GM12878 (cell line): ENCODE data around the gene THRB. TPM values are rescaled to one million over a fixed set of nuclear protein-coding genes. Genes with fewer than 3 reads are reported as not detected.

Source experiments
- ATAC-seq: fragments of 200-7000 bp; cut with Tn5 transposase; 3 replicates; pipeline ENCODE4 v1.9.1; 2020; ENCODE audit warnings: mild to moderate bottlenecking, moderate library complexity
- BruUV-seq: library from RNA; stranded (reverse); fragments of 400-500 nt; replicated peaks from 2 replicates; lab custom pipeline; 2021; lab: Mats Ljungman, UMichigan
- CTCF ChIA-PET: fragments of 300-600 bp; sonication (Branson Sonifier 250); formaldehyde crosslinking; extraction: SDS; loops from one replicate; lab custom pipeline; 2021; ENCODE audit warnings: inconsistent platforms; lab: Yijun Ruan, JAX
- POLR2A ChIA-PET: fragments of 350-600 bp; formaldehyde crosslinking; extraction: SDS; loops from one replicate; lab custom pipeline; 2021; ENCODE audit warnings: inconsistent platforms; lab: Charles Lee
- RAD21 ChIA-PET: fragments of 300-600 bp; sonication (Branson Sonifier 250); formaldehyde crosslinking; loops from one replicate; lab custom pipeline; 2023; ENCODE audit warnings: antibody characterized with exemption; ENCODE audit not compliant: unreplicated experiment; lab: Charles Lee
- SMC1A ChIA-PET: fragments of 300-600 bp; sonication (Branson Sonifier 250); formaldehyde crosslinking; loops from one replicate; lab custom pipeline; 2023; ENCODE audit not compliant: unreplicated experiment, uncharacterized antibody; lab: Charles Lee
- DNase-seq: peaks from one replicate; pipeline ENCODE4 v3.0.0-alpha.2; 2011; ENCODE audit warnings: low read depth, low spot score
- FAIRE-seq: peaks from 3 replicates; lab custom pipeline; 2011; peaks lifted over from hg19 to GRCh38; lab: Jason Lieb, UNC
- H2AFZ ChIP-seq: 2 replicates; pipeline ENCODE4 v1.6.0; 2011; ENCODE audit warnings: low read depth, low read length, control low read depth; ENCODE audit not compliant: control insufficient read depth
- H3K27ac ChIP-seq: 2 replicates; pipeline ENCODE4 v1.5.1; 2011; ENCODE audit warnings: control low read depth; ENCODE audit not compliant: control insufficient read depth, insufficient read depth
- H3K27me3 ChIP-seq, 2 experiments: replicated peaks in 1 of 2; 2 replicates each; pipeline versions ENCODE4 v1.6.0 to v1.6.1; 2011; ENCODE audit warnings: low read length in 1 of 2; ENCODE audit not compliant: control insufficient read depth in 2 of 2, insufficient read depth in 2 of 2
- H3K36me3 ChIP-seq, 2 experiments: 2 replicates each; pipeline ENCODE4 v1.5.1; 2011; ENCODE audit warnings: low read length in 1 of 2; ENCODE audit not compliant: control insufficient read depth in 2 of 2, insufficient read depth in 2 of 2
- H3K4me1 ChIP-seq: 2 replicates; pipeline ENCODE4 v1.6.1; 2011; ENCODE audit warnings: mild to moderate bottlenecking, low read length, moderate library complexity, mixed read lengths; ENCODE audit not compliant: control insufficient read depth, insufficient read depth
- H3K4me2 ChIP-seq: 2 replicates; pipeline ENCODE4 v1.6.0; 2011; ENCODE audit warnings: control low read depth; ENCODE audit not compliant: control insufficient read depth, insufficient read depth
- H3K4me3 ChIP-seq: fragments of 200-600 bp; sonication (generic); 2 replicates; pipeline ENCODE4 v1.5.1; 2016
- H3K79me2 ChIP-seq: 2 replicates; pipeline ENCODE4 v1.6.0; 2011; ENCODE audit warnings: low read length; ENCODE audit not compliant: control insufficient read depth, insufficient read depth
- H3K9ac ChIP-seq: 2 replicates; pipeline ENCODE4 v1.8.0; 2011; ENCODE audit warnings: low read length, control low read depth, mixed read lengths; ENCODE audit not compliant: control insufficient read depth, insufficient read depth
- H3K9me3 ChIP-seq: replicated peaks from 3 replicates; pipeline ENCODE4 v1.5.1; 2011; ENCODE audit warnings: mild to moderate bottlenecking, low read length; ENCODE audit not compliant: control insufficient read depth, insufficient read depth
- H4K20me1 ChIP-seq: 2 replicates; pipeline ENCODE4 v1.6.0; 2011; ENCODE audit not compliant: control insufficient read depth, insufficient read depth
- CBX5 ChIP-seq: sonication (generic); IDR thresholded peaks from 2 replicates; pipeline ENCODE4 v1.6.1; 2016; ENCODE audit warnings: low read depth, moderate library complexity, mild to moderate bottlenecking, inconsistent platforms
- CHD1 ChIP-seq: IDR thresholded peaks from 2 replicates; pipeline ENCODE4 v1.6.1; 2012; ENCODE audit warnings: low read depth, low read length, improper control_type of control experiment
- FOS ChIP-seq: IDR thresholded peaks from 3 replicates; pipeline ENCODE4 v1.6.1; 2011; ENCODE audit warnings: borderline replicate concordance; ENCODE audit not compliant: insufficient read length; ENCODE audit errors: extremely low read depth
- FOXK2 ChIP-seq: fragments of 450-650 bp; IDR thresholded peaks from 2 replicates; pipeline ENCODE4 v1.6.1; 2017; ENCODE audit warnings: mild to moderate bottlenecking, moderate library complexity
- FOXM1 ChIP-seq: IDR thresholded peaks from 2 replicates; pipeline ENCODE4 v1.6.1; 2012; ENCODE audit warnings: low read depth, mild to moderate bottlenecking, inconsistent platforms, low read length, moderate library complexity
- GABPA ChIP-seq: IDR thresholded peaks from 2 replicates; pipeline ENCODE4 v1.6.1; 2014; ENCODE audit warnings: antibody characterized with exemption, low read depth, mild to moderate bottlenecking, inconsistent platforms
- JUNB ChIP-seq: IDR thresholded peaks from 2 replicates; pipeline ENCODE4 v1.6.1; 2016; ENCODE audit warnings: antibody characterized with exemption, mild to moderate bottlenecking
- JUND ChIP-seq: IDR thresholded peaks from 2 replicates; pipeline ENCODE4 v1.6.1; 2012; ENCODE audit warnings: low read depth, mild to moderate bottlenecking, low read length, improper control_type of control experiment, moderate library complexity
- NFXL1 ChIP-seq: fragments of 450-650 bp; IDR thresholded peaks from 2 replicates; pipeline ENCODE4 v1.6.1; 2017; ENCODE audit warnings: antibody characterized with exemption, mild to moderate bottlenecking, borderline replicate concordance
- NRF1 ChIP-seq: conservative IDR thresholded peaks from 2 replicates; pipeline ENCODE4 v1.6.1; 2011; ENCODE audit warnings: mild to moderate bottlenecking, low read depth, low read length, improper control_type of control experiment
- STAT3 ChIP-seq: IDR thresholded peaks from 2 replicates; pipeline ENCODE4 v1.6.1; 2011; ENCODE audit warnings: low read depth, low read length, improper control_type of control experiment
- TARDBP ChIP-seq: IDR thresholded peaks from 2 replicates; pipeline ENCODE4 v1.6.1; 2016; ENCODE audit warnings: borderline replicate concordance
- TCF3 ChIP-seq: IDR thresholded peaks from 2 replicates; pipeline ENCODE4 v1.6.1; 2012; ENCODE audit warnings: low read depth, mild to moderate bottlenecking, low read length, borderline replicate concordance; ENCODE audit not compliant: insufficient read depth
- ZNF217 ChIP-seq: fragments of 450-650 bp; IDR thresholded peaks from 2 replicates; pipeline ENCODE4 v1.6.1; 2017; ENCODE audit warnings: antibody characterized with exemption, mild to moderate bottlenecking
- ZNF24 ChIP-seq: fragments of 450-650 bp; IDR thresholded peaks from 2 replicates; pipeline ENCODE4 v1.6.1; 2017; ENCODE audit warnings: antibody characterized with exemption, mild to moderate bottlenecking
- WGBS: methylation state at CpG from one replicate; pipeline ENCODE4 v1.1.6; 2016; ENCODE audit warnings: low lambda C conversion rate; ENCODE audit not compliant: insufficient replicate concordance, insufficient coverage; ENCODE audit errors: missing lambda C conversion rate; 5-methylcytosine and 5-hydroxymethylcytosine counted together
- in situ Hi-C: fragments of 300-500 bp; cut with MboI; formaldehyde crosslinking; loops from 9 replicates; pipeline ENCODE4 v1.14.3; 2018; ENCODE audit warnings: mixed read lengths
- intact Hi-C: fragments of 100-400 bp; cut with micrococcal nuclease; formaldehyde crosslinking; loops from one replicate; pipeline ENCODE4 v1.14.2; 2022; ENCODE audit not compliant: unreplicated experiment
- polyA plus RNA-seq, 11 experiments: library from polyadenylated mRNA; depleted of rRNA in 4 of 11; unstranded in 6 of 11; stranded (reverse) in 5 of 11; fragments of >200 nt; fragmentation: Nextera tagmentation in 4 of 11; fragmentation: Illumina TruSeq in 1 of 11; extraction: Ambion mirVana in 4 of 11; extraction: Trizol in 1 of 11; gene quantifications; 1 replicate in 1 of 11; 2 replicates in 10 of 11; pipeline versions ENCODE4 v1.2.1 to v1.2.3, GENCODE V29; 2011 to 2016; ENCODE audit warnings: inconsistent platforms in 2 of 11, missing spikeins in 2 of 11, low read depth in 1 of 11
- total RNA-seq, 4 experiments: library from RNA; depleted of rRNA in 3 of 4; stranded (reverse); fragments of >200 nt in 3 of 4; fragmentation: Illumina TruSeq in 1 of 4; extraction: Trizol in 1 of 4; gene quantifications; 2 replicates each; pipeline versions ENCODE4 v1.2.1 to v1.2.3, GENCODE V29; 2013 to 2021
- TF ChIP-seq, protein P1 (sequence below): IDR thresholded peaks from 2 replicates; pipeline ENCODE4 v1.6.1; 2012; ENCODE audit warnings: low read depth, low read length, improper control_type of control experiment

Gene THRB
- total and polyA plus RNA-seq, 10 of the 15 experiments (the other 5 are each of a cell fraction or from before 2014, with no cell fraction given), result 0.05 TPM; not detected in 9

DNA sequence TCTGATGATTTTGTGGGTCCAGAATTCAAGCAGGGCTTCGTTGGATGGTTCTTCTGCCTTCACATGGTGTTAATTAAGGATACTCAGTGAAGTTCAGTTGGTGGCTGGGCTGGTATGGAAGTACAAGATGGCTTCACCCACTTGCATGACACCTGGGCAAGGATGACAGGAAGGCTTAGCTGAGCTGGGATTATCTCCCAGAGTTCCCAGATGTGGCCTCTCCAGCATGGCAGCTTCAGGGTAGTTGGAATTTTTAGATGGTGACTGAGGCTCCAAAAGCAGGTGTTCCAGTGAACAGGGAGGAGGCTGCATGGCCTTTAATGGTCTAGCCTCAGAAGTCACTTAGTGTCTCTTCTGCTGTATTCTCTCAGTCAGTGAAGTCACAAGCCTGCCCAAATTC, 135.5 kb downstream of the THRB start (continued):
- TF ChIP-seq CHD1, result no peak

DNA sequence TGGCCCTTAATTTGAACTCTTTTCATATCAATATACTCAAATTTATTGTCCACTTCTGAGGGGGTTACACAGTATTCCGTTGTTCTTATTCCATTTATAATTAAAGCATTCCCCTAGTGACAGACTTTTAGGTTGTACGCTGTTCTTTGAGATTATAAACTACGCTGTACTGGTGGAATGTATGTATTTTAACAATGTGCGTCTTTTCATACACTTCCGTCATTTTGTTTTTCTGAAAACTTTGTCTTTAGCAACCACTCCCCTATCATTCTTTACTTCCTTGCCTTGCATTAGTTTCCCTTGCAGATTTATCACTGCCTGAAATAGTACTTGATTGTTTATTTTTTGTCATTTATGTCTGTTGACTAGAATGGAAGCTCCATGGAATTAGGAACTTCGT, 137.0 kb downstream of the THRB start:
- no TSS peak for BruUV-seq

More for the DNA sequence above, 137.0 kb downstream of the THRB start:
- H3K4me1 ChIP-seq, result no peaks in the 10 kb centered on the region
- TF ChIP-seq JUNB, result no peak
- TF ChIP-seq NRF1, result no peak
- TF ChIP-seq STAT3, result no peak
- no peak for TF ChIP-seq FOS
- no peak for TF ChIP-seq FOXM1
- TF ChIP-seq FOXK2, result no peak
- TF ChIP-seq TARDBP, result no peak
- TF ChIP-seq JUND, result no peak
- TF ChIP-seq GABPA, result no peak
- TF ChIP-seq, protein P1, sequence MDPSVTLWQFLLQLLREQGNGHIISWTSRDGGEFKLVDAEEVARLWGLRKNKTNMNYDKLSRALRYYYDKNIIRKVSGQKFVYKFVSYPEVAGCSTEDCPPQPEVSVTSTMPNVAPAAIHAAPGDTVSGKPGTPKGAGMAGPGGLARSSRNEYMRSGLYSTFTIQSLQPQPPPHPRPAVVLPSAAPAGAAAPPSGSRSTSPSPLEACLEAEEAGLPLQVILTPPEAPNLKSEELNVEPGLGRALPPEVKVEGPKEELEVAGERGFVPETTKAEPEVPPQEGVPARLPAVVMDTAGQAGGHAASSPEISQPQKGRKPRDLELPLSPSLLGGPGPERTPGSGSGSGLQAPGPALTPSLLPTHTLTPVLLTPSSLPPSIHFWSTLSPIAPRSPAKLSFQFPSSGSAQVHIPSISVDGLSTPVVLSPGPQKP, result no peak
- TF ChIP-seq TCF3, result no peak
- TF ChIP-seq ZNF24, result no peak
- no peak for TF ChIP-seq CBX5
- TF ChIP-seq NFXL1, result no peak
- TF ChIP-seq ZNF217, result no peak
- no peak for ATAC-seq
- no peaks in the 10 kb centered on the region for H3K79me2 ChIP-seq
- no peak overlapping the region for H3K4me2 ChIP-seq
- H3K27me3 ChIP-seq, result no peaks in the 10 kb centered on the region
- no peak overlapping the region for H2AFZ ChIP-seq
- no peaks in the 10 kb centered on the region for H3K36me3 ChIP-seq
- 29% methylated on average over 6 of the region's 6 CpGs for WGBS
- no peak for FAIRE-seq
- intact Hi-C loops (no loop called here), in situ Hi-C loops (no loop called here)
- H3K9me3 ChIP-seq, result no peaks in the 10 kb centered on the region
- ChIA-PET SMC1A (no interaction called here), CTCF (no interaction called here), RAD21 (no interaction called here), POLR2A (no interaction called here)
- no peaks in the 10 kb centered on the region for H4K20me1 ChIP-seq
- no peak overlapping the region for H3K4me3 ChIP-seq
- no peak overlapping the region for H3K9ac ChIP-seq
- no peak for DNase-seq
- H3K27ac ChIP-seq, result no peak overlapping the region
